Ascending aorta (tissue), 2 donors: ENCODE data around the gene KDM6A. TPM values are rescaled to one million over a fixed set of nuclear protein-coding genes. Genes with fewer than 3 reads are reported as not detected.
"Not testable (repeated sequence)": the region's sequence is repeated elsewhere in the genome, so short reads cannot be mapped to it uniquely, and the experiment has no call there.

Experiments
- DNase-seq, 2 donors: peaks; one replicate each; pipeline ENCODE4 v3.0.0-alpha.2; 2019; ENCODE audit warnings: low spot score in 2 of 2
- H3K27ac ChIP-seq, 2 donors: fragments of 200-600 bp; sonication (generic); one replicate each; pipeline ENCODE4 v1.5.1; 2016 to 2017; ENCODE audit warnings: mild to moderate bottlenecking in 1 of 2
- H3K27me3 ChIP-seq: fragments of 200-600 bp; sonication (generic); one replicate; pipeline ENCODE4 v1.5.1; 2017
- H3K36me3 ChIP-seq, 2 donors: fragments of 200-600 bp; sonication (generic); one replicate each; pipeline ENCODE4 v1.5.1; 2016
- H3K4me1 ChIP-seq, 2 donors: fragments of 200-600 bp; sonication (generic); one replicate each; pipeline ENCODE4 v1.5.1; 2016 to 2017; ENCODE audit warnings: mild to moderate bottlenecking in 1 of 2
- H3K4me3 ChIP-seq, 2 donors: fragments of 200-600 bp; sonication (generic); one replicate each; pipeline ENCODE4 v1.5.1; 2016 to 2017; ENCODE audit warnings: mild to moderate bottlenecking in 1 of 2
- H3K9me3 ChIP-seq, 2 donors: fragments of 200-600 bp; sonication (generic); one replicate each; pipeline ENCODE4 v1.5.1; 2016
- intact Hi-C: fragments of 100-400 bp; cut with DNase I; formaldehyde crosslinking; loops from one replicate; pipeline ENCODE4 v1.15.1; 2023
- total RNA-seq: library from RNA; depleted of rRNA; stranded (reverse); fragments of >200 nt; gene quantifications from one replicate; pipeline ENCODE4 v1.1.0, GENCODE V29; 2016
- TF ChIP-seq, protein P1 (sequence below), 3 experiments: fragments of 200-600 bp in 2 of 3; fragments of 450-650 bp in 1 of 3; sonication (generic) in 2 of 3; IDR thresholded peaks; one replicate each; pipeline ENCODE4 v1.5.1; 2016 to 2019; ENCODE audit warnings: antibody characterized with exemption in 3 of 3, mild to moderate bottlenecking in 1 of 3, moderate library complexity in 1 of 3

KDM6A gene
- total RNA-seq, 1 donor from 2014 or later, result 16.3 TPM

DNA sequence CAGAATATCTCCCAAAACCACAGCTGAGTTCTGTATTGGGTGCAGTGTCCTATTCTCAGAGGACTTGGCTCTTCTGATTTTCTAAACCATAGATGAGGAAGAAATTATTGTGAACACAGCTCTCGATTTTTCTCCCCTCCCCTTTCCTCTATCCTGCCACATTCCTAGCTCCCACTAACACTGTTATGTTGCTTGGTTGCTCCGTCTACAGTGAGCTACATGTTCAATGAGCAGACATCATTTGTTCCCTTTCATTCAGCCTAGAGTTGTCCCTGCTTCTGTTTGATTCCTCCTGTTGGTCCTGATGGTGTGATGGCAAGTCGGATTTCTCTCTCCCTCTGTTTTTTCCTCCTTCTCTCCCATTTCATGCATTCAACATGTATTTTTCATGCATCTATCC, 261.8 kb downstream of the KDM6A start:
- H3K27me3 ChIP-seq, result no peaks in the 10 kb centered on the region
- H3K27ac ChIP-seq, result no peak overlapping the region
- no peaks in the 10 kb centered on the region for H3K4me1 ChIP-seq
- DNase-seq, result no peak
- intact Hi-C loops, result no loop called here
- H3K36me3 ChIP-seq, result no peaks in the 10 kb centered on the region
- no peak overlapping the region for H3K4me3 ChIP-seq
- TF ChIP-seq, protein P1, sequence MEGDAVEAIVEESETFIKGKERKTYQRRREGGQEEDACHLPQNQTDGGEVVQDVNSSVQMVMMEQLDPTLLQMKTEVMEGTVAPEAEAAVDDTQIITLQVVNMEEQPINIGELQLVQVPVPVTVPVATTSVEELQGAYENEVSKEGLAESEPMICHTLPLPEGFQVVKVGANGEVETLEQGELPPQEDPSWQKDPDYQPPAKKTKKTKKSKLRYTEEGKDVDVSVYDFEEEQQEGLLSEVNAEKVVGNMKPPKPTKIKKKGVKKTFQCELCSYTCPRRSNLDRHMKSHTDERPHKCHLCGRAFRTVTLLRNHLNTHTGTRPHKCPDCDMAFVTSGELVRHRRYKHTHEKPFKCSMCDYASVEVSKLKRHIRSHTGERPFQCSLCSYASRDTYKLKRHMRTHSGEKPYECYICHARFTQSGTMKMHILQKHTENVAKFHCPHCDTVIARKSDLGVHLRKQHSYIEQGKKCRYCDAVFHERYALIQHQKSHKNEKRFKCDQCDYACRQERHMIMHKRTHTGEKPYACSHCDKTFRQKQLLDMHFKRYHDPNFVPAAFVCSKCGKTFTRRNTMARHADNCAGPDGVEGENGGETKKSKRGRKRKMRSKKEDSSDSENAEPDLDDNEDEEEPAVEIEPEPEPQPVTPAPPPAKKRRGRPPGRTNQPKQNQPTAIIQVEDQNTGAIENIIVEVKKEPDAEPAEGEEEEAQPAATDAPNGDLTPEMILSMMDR (IDR thresholded peaks at IDR 0.05), result no peak
- H3K9me3 ChIP-seq, result no peaks in the 10 kb centered on the region

DNA sequence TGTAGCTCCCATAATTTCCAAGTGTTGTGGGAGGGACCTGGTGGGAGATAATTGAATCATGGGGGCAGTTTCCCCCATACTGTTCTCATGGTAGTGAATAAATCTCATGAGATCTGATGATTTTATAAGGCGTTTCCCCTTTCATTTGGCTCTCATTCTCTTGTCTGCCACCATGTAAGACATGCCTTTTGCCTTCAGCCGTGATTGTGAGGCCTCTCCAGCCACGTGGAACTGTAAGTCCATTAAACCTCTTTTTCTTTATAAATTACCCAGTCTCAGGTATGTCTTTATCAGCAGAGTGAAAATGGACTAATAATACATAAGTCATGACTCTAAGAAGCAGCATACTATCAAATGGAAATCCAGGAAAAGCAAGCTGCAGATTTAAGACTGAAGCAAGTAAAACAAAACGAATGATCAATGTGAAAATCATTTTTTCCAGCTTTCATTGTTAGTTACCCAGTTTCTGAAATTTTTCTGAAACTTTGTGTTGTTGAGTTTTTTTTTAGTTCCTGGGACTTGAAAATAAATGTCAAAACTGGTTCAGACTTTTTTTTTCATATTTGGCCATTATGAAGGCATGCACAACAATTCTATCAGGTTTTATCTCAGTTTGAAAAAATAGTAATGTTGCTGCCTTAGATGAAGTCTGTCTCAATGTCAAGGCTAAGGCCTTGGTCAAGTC, 262.5 kb downstream of the KDM6A start:
- H3K27me3 ChIP-seq, intact Hi-C loops, DNase-seq, H3K36me3 ChIP-seq, H3K4me3 ChIP-seq, H3K9me3 ChIP-seq, H3K4me1 ChIP-seq, H3K27ac ChIP-seq: not testable (repeated sequence)

- intact Hi-C loops, result no loop called here
- TF ChIP-seq, protein P1 (IDR thresholded peaks at IDR 0.05), result no peak
- no peaks in the 10 kb centered on the region for H3K4me1 ChIP-seq
Measured at GRCh38 chrX:45137531-45137930, 264.5 kb downstream of the KDM6A start.

DNA sequence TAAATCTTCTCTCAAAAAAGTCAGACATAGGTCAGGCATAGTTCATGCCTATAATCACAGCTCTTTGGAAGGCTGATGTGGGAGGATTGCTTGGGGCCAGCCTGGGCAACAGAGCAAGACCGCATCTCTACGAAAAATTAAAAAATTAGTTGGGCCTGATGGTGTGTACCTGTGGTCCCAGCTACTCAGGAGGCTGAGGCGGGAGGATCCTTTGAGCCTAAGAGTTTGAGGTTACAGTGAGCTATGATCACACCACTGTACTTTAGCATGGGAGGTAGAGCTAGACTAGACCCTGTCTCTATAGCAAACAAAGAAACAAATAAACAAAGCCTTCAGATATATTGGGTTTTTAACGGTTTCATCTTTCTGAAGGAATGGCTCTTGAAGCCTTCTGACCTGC, 265.5 kb downstream of the KDM6A start:
- intact Hi-C loops, result no loop called here

More at GRCh38 chrX:45137531-45137930, 264.5 kb downstream of the KDM6A start:
- Histone ChIP-seq H3K27ac (no peak overlapping the region), H3K36me3 (no peaks in the 10 kb centered on the region), H3K4me3 (no peak overlapping the region), H3K9me3 (no peaks in the 10 kb centered on the region), H3K27me3 (no peaks in the 10 kb centered on the region)
- DNase-seq, result no peak

DNA sequence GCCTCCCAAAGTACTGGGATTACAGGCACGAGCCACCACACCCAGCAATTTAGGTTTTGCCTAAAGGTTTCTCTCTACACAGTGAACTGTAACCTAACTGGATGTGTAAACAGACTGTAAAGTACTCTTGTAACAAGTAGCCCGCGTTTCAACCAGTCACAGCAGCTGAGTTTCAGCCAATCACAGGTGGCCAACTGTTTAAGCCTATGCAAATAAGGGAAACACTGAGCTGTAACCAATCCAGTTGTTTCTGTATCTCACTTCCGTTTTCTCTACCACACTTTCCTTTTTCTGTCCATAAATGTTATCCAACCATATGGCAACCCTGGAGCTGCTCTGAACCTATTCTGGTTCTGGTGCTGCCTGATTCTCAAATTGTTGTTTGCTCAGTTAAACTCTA, 267.8 kb downstream of the KDM6A start:
- Histone ChIP-seq H3K36me3 (no peaks in the 10 kb centered on the region), H3K27me3 (no peaks in the 10 kb centered on the region)
- intact Hi-C loops, result no loop called here

More for the DNA sequence above, 265.5 kb downstream of the KDM6A start:
- no peak for DNase-seq
- Histone ChIP-seq H3K27ac (no peak overlapping the region), H3K27me3 (no peaks in the 10 kb centered on the region), H3K4me3 (no peak overlapping the region), H3K9me3 (no peaks in the 10 kb centered on the region), H3K4me1 (no peaks in the 10 kb centered on the region), H3K36me3 (no peaks in the 10 kb centered on the region)
- TF ChIP-seq, protein P1 (IDR thresholded peaks at IDR 0.05), result no peak

GRCh38 chrX:45142185-45142584, 269.2 kb downstream of the KDM6A start:
- no peaks in the 10 kb centered on the region for H3K36me3 ChIP-seq
- no peaks in the 10 kb centered on the region for H3K4me1 ChIP-seq
- H3K27ac ChIP-seq, result no peak overlapping the region
- H3K27me3 ChIP-seq, result no peaks in the 10 kb centered on the region
- no peak for DNase-seq
- no peaks in the 10 kb centered on the region for H3K9me3 ChIP-seq
- TF ChIP-seq, protein P1 (IDR thresholded peaks at IDR 0.05), result no peak
- H3K4me3 ChIP-seq, result no peak overlapping the region
- intact Hi-C loops, result no loop called here

More for the DNA sequence above, 267.8 kb downstream of the KDM6A start:
- no peaks in the 10 kb centered on the region for H3K4me1 ChIP-seq
- H3K4me3 ChIP-seq, result no peak overlapping the region
- H3K27ac ChIP-seq, result no peak overlapping the region
- DNase-seq, result no peak
- H3K9me3 ChIP-seq, result no peaks in the 10 kb centered on the region
- TF ChIP-seq, protein P1 (IDR thresholded peaks at IDR 0.05), result no peak
